Activated T-cell treated with anti-CD3 and anti-CD28 coated beads for 24 hours (primary cell): ENCODE data around the gene RETREG3.

Source experiments
- DNase-seq: peaks from one replicate; pipeline ENCODE4 v3.0.0-alpha.2; 2020; ENCODE audit warnings: low read depth

The RETREG3 gene

GRCh38 chr17:42530952-42531454, 78.2 kb downstream of the RETREG3 start:
- no peak for DNase-seq
